ENCODE measurements around the gene TENT4B.
"Not testable (repeated sequence)": the region's sequence is repeated elsewhere in the genome, so short reads cannot be mapped to it uniquely, and the experiment has no call there.

TENT4B gene

GRCh38 chr16:50152807-50153595 lies at the start of gene TENT4B:
Gene TENT4B, plus strand, starts transcription at chr16:50153306. Its CDS starts 316 bp downstream, at chr16:50153622.
- DNase-seq, result peak; percentile 33 to 38

- no peak for DNase-seq
Observed at GRCh38 chr16:50103764-50104163, 49.3 kb upstream of the TENT4B start.

GRCh38 chr16:50114357-50115129 lies 38.6 kb upstream of the TENT4B start:
- no peak for DNase-seq

- no peak for DNase-seq
Observed at GRCh38 chr16:50120711-50121110, 32.4 kb upstream of the TENT4B start.

- no peak for DNase-seq
Observed at GRCh38 chr16:50121278-50121677, 31.8 kb upstream of the TENT4B start.

GRCh38 chr16:50121721-50122445 lies 31.2 kb upstream of the TENT4B start:
- DNase-seq, result no peak

- DNase-seq, result no peak
Observed at GRCh38 chr16:50123417-50123816, 29.7 kb upstream of the TENT4B start.

GRCh38 chr16:50124769-50125168 lies 28.3 kb upstream of the TENT4B start:
- no peak for DNase-seq

GRCh38 chr16:50126183-50126582 lies 26.9 kb upstream of the TENT4B start:
- DNase-seq, result no peak

GRCh38 chr16:50132571-50132970 lies 20.5 kb upstream of the TENT4B start:
- DNase-seq, result not testable (repeated sequence)

GRCh38 chr16:50133214-50133613 lies 19.9 kb upstream of the TENT4B start:
- DNase-seq, result no peak

- no peak for DNase-seq
Observed at GRCh38 chr16:50136399-50136798, 16.7 kb upstream of the TENT4B start.

- DNase-seq, result no peak
Observed at GRCh38 chr16:50137268-50137667, 15.8 kb upstream of the TENT4B start.

- DNase-seq, result no peak
Observed at GRCh38 chr16:50139580-50139979, 13.5 kb upstream of the TENT4B start.

- DNase-seq, result no peak
Observed at GRCh38 chr16:50144211-50144610, 8.9 kb upstream of the TENT4B start.

- DNase-seq, result no peak
Observed at GRCh38 chr16:50146479-50147435, 6.3 kb upstream of the TENT4B start.

GRCh38 chr16:50151322-50151721 lies 1.8 kb upstream of the TENT4B start:
- DNase-seq, result no peak

- DNase-seq, result no peak
Observed at GRCh38 chr16:50151756-50152155, 1.4 kb upstream of the TENT4B start.

GRCh38 chr16:50152351-50152806 lies 727 bp upstream of the TENT4B start:
- DNase-seq, result no peak

GRCh38 chr16:50153596-50154419 lies 702 bp downstream of the TENT4B start:
- no peak for DNase-seq

GRCh38 chr16:50154420-50154950 lies 1.4 kb downstream of the TENT4B start:
- DNase-seq, result no peak

Data from NCI-H187 (cell line).